T-cell (primary cell): ENCODE measurements around the gene IMMP2L. TPM values are rescaled to one million over a fixed set of nuclear protein-coding genes. Genes with fewer than 3 reads are reported as not detected.

Source experiments
- ATAC-seq, 4 experiments: fragments of 200-7000 bp in 3 of 4; fragments of 150-1000 bp in 1 of 4; cut with Tn5 transposase; replicated peaks in 1 of 4; 1 replicate in 3 of 4; 2 replicates in 1 of 4; pipeline ENCODE4 v1.10.0; 2021; ENCODE audit warnings: moderate library complexity in 3 of 4, mild to moderate bottlenecking in 2 of 4, moderate number of reproducible peaks in 1 of 4
- CTCF ChIA-PET, 2 donors: fragments of 300-600 bp; sonication (Branson Sonifier 250); formaldehyde crosslinking; loops; one replicate each; lab custom pipeline; 2022; ENCODE audit warnings: antibody characterized with exemption in 2 of 2; lab: Charles Lee
- POLR2A ChIA-PET, 2 donors: fragments of 300-600 bp; sonication (Branson Sonifier 250); formaldehyde crosslinking; loops; one replicate each; lab custom pipeline; 2022; ENCODE audit warnings: antibody characterized with exemption in 2 of 2; lab: Charles Lee
- DNase-seq, 35 experiments: peaks; one replicate each; pipeline versions ENCODE4 v3.0.0 to v3.0.0-alpha.2; 2013 to 2023
- H3K27ac ChIP-seq: one replicate; pipeline ENCODE4 v1.5.1; 2013; ENCODE audit warnings: low read length
- H3K27me3 ChIP-seq, 2 experiments: replicated peaks in 1 of 2; 1 replicate in 1 of 2; 2 replicates in 1 of 2; pipeline versions ENCODE4 v1.6.1 to v1.7.0; 2013; ENCODE audit warnings: low read length in 1 of 2, mixed read lengths in 1 of 2; ENCODE audit not compliant: control insufficient read depth in 2 of 2, insufficient read depth in 2 of 2; ENCODE audit errors: extremely low read depth in 1 of 2
- H3K36me3 ChIP-seq, 2 donors: 1 replicate in 1 of 2; 2 replicates in 1 of 2; pipeline versions ENCODE4 v1.6.1 to v1.7.0; 2013; ENCODE audit warnings: low read length in 1 of 2; ENCODE audit not compliant: control insufficient read depth in 2 of 2, insufficient read depth in 1 of 2; ENCODE audit errors: extremely low read depth in 1 of 2
- H3K4me1 ChIP-seq, 2 experiments: 1 replicate in 1 of 2; 2 replicates in 1 of 2; pipeline versions ENCODE4 v1.6.1 to v1.7.0; 2013; ENCODE audit warnings: low read length in 2 of 2, mixed read lengths in 1 of 2; ENCODE audit not compliant: insufficient read depth in 2 of 2, control insufficient read depth in 1 of 2; ENCODE audit errors: extremely low read depth in 1 of 2
- H3K4me3 ChIP-seq, 2 donors: 1 replicate in 1 of 2; 2 replicates in 1 of 2; pipeline versions ENCODE4 v1.5.1 to v1.7.0; 2013; ENCODE audit warnings: mild to moderate bottlenecking in 2 of 2, low read length in 1 of 2, moderate library complexity in 1 of 2; ENCODE audit not compliant: control insufficient read depth in 1 of 2; ENCODE audit errors: extremely low read depth in 1 of 2
- H3K9me3 ChIP-seq: 2 replicates; pipeline ENCODE4 v1.7.0; 2013
- H3K27ac Mint-ChIP-seq, 2 donors: one replicate each; pipeline ENCODE4 v1.8.0; 2020 to 2021; ENCODE audit warnings: mild to moderate bottlenecking in 2 of 2, mixed read lengths in 2 of 2
- H3K27me3 Mint-ChIP-seq, 2 donors: one replicate each; pipeline ENCODE4 v1.8.0; 2021 to 2022; ENCODE audit warnings: mixed read lengths in 2 of 2
- H3K36me3 Mint-ChIP-seq: one replicate; pipeline ENCODE4 v1.8.0; 2021; ENCODE audit warnings: mixed read lengths
- H3K4me1 Mint-ChIP-seq, 3 donors: one replicate each; pipeline ENCODE4 v1.8.0; 2020 to 2022; ENCODE audit warnings: mixed read lengths in 3 of 3, mild to moderate bottlenecking in 1 of 3
- H3K4me3 Mint-ChIP-seq, 3 donors: one replicate each; pipeline ENCODE4 v1.8.0; 2020 to 2022; ENCODE audit warnings: mild to moderate bottlenecking in 3 of 3, mixed read lengths in 3 of 3, moderate library complexity in 3 of 3
- H3K9me3 Mint-ChIP-seq, 3 donors: one replicate each; pipeline ENCODE4 v1.8.0; 2020 to 2022; ENCODE audit warnings: mixed read lengths in 3 of 3
- WGBS: methylation state at CpG from one replicate; pipeline ENCODE4 v1.1.5; 2013; ENCODE audit warnings: missing lambda C conversion rate; ENCODE audit not compliant: insufficient coverage; 5-methylcytosine and 5-hydroxymethylcytosine counted together
- total RNA-seq, 35 experiments: library from RNA in 6 of 35; stranded (reverse) in 6 of 35; fragments of 120-200 nt in 1 of 35; gene quantifications; one replicate each; pipeline versions ENCODE4 v1.2.1 to v1.2.4 and lab custom pipeline; 2013 to 2026

IMMP2L gene
- total RNA-seq, 5 donors from 2014 or later (not counting 1 experiment from before 2014, with no cell fraction given): 14.1 to 27.3 (median 21.7) TPM

DNA sequence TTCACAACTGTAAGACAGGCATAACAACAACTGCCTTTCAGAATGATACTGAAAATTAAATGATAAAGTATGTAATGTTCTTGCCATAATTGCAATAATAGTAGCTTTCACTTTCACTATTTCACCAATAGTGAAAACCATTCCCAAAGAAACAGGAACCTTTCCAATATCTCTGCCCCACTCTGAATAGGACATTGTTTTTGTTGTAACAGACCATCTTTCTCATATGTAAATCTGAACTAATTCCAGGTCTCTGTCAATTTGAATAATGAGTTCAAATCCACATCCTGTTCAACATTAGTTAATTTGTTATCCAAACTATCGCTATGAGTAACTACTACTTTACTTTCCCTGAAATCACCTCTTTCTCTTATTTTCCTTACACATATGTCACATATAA is 323.4 kb downstream of the IMMP2L start:
- Mint-ChIP-seq H3K4me1 (peaks cover 7 to 10% (median 7%) of the 10 kb centered on the region in 3 donors), H3K9me3 (peaks cover 0 to 7% (median 0%) of the 10 kb centered on the region in 3 donors), H3K27me3 (no peaks in the 10 kb centered on the region), H3K27ac (no peak overlapping the region), H3K4me3 (no peak overlapping the region), H3K36me3 (peaks cover 16% of the 10 kb centered on the region)
- Histone ChIP-seq H3K9me3 (no peaks in the 10 kb centered on the region), H3K4me3 (no peak overlapping the region), H3K27me3 (no peaks in the 10 kb centered on the region), H3K4me1 (no peaks in the 10 kb centered on the region), H3K27ac (no peak overlapping the region), H3K36me3 (no peaks in the 10 kb centered on the region)
- DNase-seq (no peak), ATAC-seq (no peak)
- 100% methylated on average over 1 of the region's 1 CpG for WGBS
- ChIA-PET POLR2A (no interaction called here), CTCF (no interaction called here)

DNA sequence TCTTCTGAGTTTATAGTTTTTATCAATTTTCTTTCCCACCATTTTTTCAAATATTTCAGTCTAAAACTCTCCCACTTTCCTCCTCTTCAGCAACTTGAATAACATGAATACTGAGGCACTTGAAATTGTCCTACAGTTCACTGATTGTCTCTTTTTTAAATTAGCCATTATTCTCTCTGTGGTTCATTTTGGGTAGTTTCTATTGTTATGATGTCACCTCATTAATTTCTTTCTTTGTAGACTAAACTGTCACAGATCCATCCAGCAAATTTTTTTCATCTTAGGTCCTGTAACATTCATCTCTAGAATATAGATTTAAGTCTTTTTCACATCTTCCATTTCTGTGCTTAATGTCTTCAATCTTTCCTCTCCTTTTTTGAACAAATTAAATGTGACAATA is 326.6 kb downstream of the IMMP2L start:
- Histone ChIP-seq H3K4me1 (no peaks in the 10 kb centered on the region), H3K27me3 (no peaks in the 10 kb centered on the region), H3K4me3 (no peak overlapping the region), H3K36me3 (no peaks in the 10 kb centered on the region), H3K9me3 (no peaks in the 10 kb centered on the region), H3K27ac (no peak overlapping the region)
- DNase-seq (no peak), ATAC-seq (no peak)
- Mint-ChIP-seq H3K27me3 (no peaks in the 10 kb centered on the region), H3K36me3 (peaks cover 17% of the 10 kb centered on the region), H3K27ac (no peak overlapping the region), H3K4me1 (peaks cover 7 to 15% (median 12%) of the 10 kb centered on the region in 3 donors), H3K9me3 (peaks cover 0 to 7% (median 0%) of the 10 kb centered on the region in 3 donors), H3K4me3 (no peak overlapping the region)
- CTCF ChIA-PET: no interaction called here
- POLR2A ChIA-PET: no interaction called here

DNA sequence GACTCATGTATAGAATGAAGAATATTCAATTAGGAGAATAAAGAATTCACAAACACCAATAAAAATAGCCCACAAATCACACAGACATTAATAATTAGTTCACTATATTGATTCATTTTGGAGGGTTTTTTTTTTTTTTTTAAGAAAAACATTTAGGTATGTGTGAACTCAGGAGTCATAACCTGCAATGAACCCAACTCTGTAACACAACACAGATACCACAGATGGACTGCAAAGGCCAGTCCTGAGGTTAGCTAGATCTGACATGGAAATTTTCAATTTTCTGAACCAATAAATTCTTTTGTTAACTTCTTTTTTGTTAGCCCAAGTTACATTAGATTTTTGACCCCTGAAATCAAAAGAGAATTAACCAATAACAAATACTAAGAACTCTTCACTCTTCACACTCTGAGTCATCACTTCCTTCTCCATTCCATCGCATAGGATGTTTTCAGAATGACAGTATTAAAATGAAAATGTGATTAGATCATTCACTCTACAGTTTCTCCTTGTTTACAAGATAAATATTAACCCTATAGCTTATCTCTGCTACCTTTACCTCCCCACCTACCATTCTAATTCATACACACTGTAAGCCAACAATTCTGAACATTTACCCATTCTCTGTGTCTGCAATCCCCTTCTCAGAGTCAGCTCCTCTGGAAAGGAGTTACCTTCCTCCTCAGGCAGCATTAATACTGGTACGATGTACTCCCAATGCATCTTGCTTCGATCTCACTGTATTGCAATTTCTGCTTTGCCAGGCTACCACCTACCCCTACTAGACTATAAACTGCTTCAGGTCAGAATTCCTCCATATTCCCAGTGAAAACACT is 329.8 kb downstream of the IMMP2L start:
- 88% methylated on average over 1 of the region's 3 CpGs for WGBS
- ATAC-seq: no peak
- H3K9me3 Mint-ChIP-seq: peaks cover 0 to 7% (median 0%) of the 10 kb centered on the region in 3 donors

DNA sequence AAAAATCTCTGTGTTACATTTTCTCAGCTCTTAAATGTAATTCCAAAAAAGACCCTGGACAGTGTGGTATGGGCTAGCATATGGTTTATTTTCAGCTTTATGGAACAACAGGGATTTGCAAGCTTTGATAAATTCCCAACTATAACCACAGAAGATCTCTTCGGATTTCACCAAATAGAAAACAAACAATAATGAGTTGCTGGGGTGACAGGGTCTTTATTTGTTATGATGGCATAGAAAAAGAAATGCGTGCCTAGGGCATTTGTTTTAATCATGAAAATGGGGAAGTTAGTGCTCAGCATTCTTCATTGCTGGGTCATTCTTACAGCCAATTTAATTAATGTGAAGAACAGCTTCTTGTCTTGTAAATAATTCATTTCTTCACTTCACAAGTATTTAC is 332.4 kb downstream of the IMMP2L start:
- H3K9me3 Mint-ChIP-seq: no peaks in the 10 kb centered on the region
- peak overlapping the region in 1 of 2 donors; percentile 23 for H3K27ac Mint-ChIP-seq
- peaks cover 0 to 6% (median 5%) of the 10 kb centered on the region in 3 donors for H3K4me1 Mint-ChIP-seq
- peaks cover 11% of the 10 kb centered on the region for H3K36me3 Mint-ChIP-seq
- WGBS: 100% methylated on average over 1 of the region's 2 CpGs
- no peaks in the 10 kb centered on the region for H3K27me3 ChIP-seq
- DNase-seq (no peak), ATAC-seq (no peak)
- CTCF ChIA-PET: no interaction called here
- no peaks in the 10 kb centered on the region for H3K4me1 ChIP-seq
- no peaks in the 10 kb centered on the region for H3K9me3 ChIP-seq
- no peaks in the 10 kb centered on the region for H3K36me3 ChIP-seq
- H3K4me3 ChIP-seq: no peak overlapping the region
- no peak overlapping the region for H3K27ac ChIP-seq
- no peak overlapping the region for H3K4me3 Mint-ChIP-seq
- POLR2A ChIA-PET: no interaction called here
- H3K27me3 Mint-ChIP-seq: no peaks in the 10 kb centered on the region

More for the DNA sequence above, 329.8 kb downstream of the IMMP2L start:
- Mint-ChIP-seq H3K4me1 (peaks cover 0 to 6% (median 5%) of the 10 kb centered on the region in 3 donors), H3K4me3 (no peak overlapping the region), H3K36me3 (peaks cover 26% of the 10 kb centered on the region), H3K27ac (no peak overlapping the region), H3K27me3 (no peaks in the 10 kb centered on the region)
- DNase-seq: no peak
- ChIA-PET POLR2A (no interaction called here), CTCF (no interaction called here)
- no peaks in the 10 kb centered on the region for H3K36me3 ChIP-seq
- no peak overlapping the region for H3K27ac ChIP-seq
- no peaks in the 10 kb centered on the region for H3K9me3 ChIP-seq
- H3K4me3 ChIP-seq: no peak overlapping the region
- H3K27me3 ChIP-seq: no peaks in the 10 kb centered on the region
- no peaks in the 10 kb centered on the region for H3K4me1 ChIP-seq

DNA sequence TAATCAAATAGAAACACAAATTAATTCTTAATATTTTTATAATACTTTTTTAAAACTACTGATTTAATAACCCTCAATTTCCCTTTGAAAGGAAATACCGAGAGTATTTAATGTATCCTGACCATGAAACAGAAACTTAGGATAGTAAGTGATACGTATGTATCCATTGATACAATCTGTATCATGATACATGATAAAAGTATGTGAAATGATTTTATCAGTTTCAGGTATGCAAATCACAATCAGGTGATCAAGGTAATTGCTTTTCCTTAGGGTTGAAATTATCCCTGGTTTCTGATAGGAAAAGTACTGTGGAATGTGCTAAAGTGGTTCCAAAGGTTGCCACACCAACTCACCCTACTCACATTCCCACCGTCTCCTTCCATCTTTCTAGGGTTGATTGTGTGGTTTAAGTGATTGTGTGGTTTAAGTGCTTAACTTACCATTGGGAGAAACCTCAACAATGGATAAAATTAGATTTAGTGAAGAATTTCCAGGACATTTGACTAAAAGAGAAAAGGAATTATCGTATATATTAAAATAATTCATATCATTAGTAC is 333.0 kb downstream of the IMMP2L start:
- Histone ChIP-seq H3K36me3 (no peaks in the 10 kb centered on the region), H3K27me3 (no peaks in the 10 kb centered on the region), H3K4me1 (no peaks in the 10 kb centered on the region), H3K4me3 (no peak overlapping the region), H3K27ac (no peak overlapping the region), H3K9me3 (no peaks in the 10 kb centered on the region)
- no peaks in the 10 kb centered on the region for H3K9me3 Mint-ChIP-seq
- no peak overlapping the region for H3K4me3 Mint-ChIP-seq
- WGBS: no CpG with 5 or more reads among the region's 4 CpGs
- no peak for ATAC-seq
- H3K27me3 Mint-ChIP-seq: no peaks in the 10 kb centered on the region
- H3K4me1 Mint-ChIP-seq: peaks cover 0 to 6% (median 5%) of the 10 kb centered on the region in 3 donors
- no peak overlapping the region for H3K27ac Mint-ChIP-seq
- no peak for DNase-seq
- ChIA-PET CTCF (no interaction called here), POLR2A (no interaction called here)
- peaks cover 11% of the 10 kb centered on the region for H3K36me3 Mint-ChIP-seq

DNA sequence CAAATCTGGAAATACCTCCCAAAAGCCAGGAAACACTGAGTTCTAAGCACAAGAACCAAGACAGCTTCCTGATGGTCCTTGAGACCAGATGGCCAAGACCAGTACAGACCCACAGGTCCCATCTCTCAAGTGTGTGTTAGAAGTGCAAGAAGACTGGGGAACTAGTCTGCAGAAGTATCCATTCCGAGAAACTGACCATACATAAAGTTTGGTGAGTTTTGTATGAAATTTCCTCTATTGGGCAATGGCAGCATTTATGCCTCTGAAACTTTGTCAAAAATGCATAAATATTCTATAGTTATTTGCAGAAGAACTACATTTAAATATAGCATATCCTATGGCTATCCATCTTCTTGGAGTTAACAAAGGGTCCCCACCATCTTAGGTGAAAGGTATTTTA is 333.9 kb downstream of the IMMP2L start:
- Mint-ChIP-seq H3K4me3 (no peak overlapping the region), H3K36me3 (peaks cover 8% of the 10 kb centered on the region), H3K9me3 (no peaks in the 10 kb centered on the region), H3K27me3 (no peaks in the 10 kb centered on the region), H3K4me1 (peaks cover 0 to 6% (median 5%) of the 10 kb centered on the region in 3 donors), H3K27ac (no peak overlapping the region)
- POLR2A ChIA-PET: no interaction called here
- no peaks in the 10 kb centered on the region for H3K4me1 ChIP-seq
- ATAC-seq (no peak), DNase-seq (no peak)
- no peaks in the 10 kb centered on the region for H3K9me3 ChIP-seq
- no peaks in the 10 kb centered on the region for H3K36me3 ChIP-seq
- no peak overlapping the region for H3K27ac ChIP-seq
- CTCF ChIA-PET: no interaction called here
- H3K4me3 ChIP-seq: no peak overlapping the region
- WGBS: no CpG with 5 or more reads among the region's 1 CpG
- no peaks in the 10 kb centered on the region for H3K27me3 ChIP-seq
